Measurements from ENCODE around the gene KCNMA1. TPM values are rescaled to one million over a fixed set of nuclear protein-coding genes. Genes with fewer than 3 reads are reported as not detected.

Gene KCNMA1
- total and polyA plus RNA-seq, 7 donors = 15.3 to 427 (median 256) TPM

DNA sequence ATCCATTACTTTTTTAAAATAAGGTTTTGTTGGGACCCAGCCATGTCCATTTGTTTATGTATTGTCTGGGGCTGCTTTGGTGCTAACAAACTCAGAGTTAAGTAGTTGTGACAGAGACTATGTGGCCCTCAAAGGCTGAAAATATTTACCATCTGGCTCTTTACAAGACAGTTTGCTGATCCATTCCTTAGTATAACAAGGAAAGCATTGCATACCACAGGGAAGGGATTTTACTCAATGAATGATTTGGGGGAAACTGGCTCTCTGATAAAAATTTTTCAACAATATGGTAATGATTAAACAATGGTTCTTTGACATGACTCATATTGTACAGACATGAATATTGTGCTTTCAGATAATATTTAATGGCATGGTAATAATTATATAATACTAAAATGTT lies 738.1 kb downstream of the KCNMA1 start:
- Histone ChIP-seq H3K27ac (no peak overlapping the region), H3K27me3 (no peaks in the 10 kb centered on the region), H3K9me3 (no peaks in the 10 kb centered on the region), H3K36me3 (no peaks in the 10 kb centered on the region), H3K4me1 (peaks cover 0 to 10% (median 1%) of the 10 kb centered on the region in 4 donors), H3K4me3 (no peak overlapping the region)
- intact Hi-C loops (cut with DNase I) = no loop called here
- no peak for TF ChIP-seq POLR2AphosphoS5 (IDR thresholded peaks at IDR 0.05)
- no peak for TF ChIP-seq EP300 (IDR thresholded peaks at IDR 0.05)
- TF ChIP-seq, protein P1, sequence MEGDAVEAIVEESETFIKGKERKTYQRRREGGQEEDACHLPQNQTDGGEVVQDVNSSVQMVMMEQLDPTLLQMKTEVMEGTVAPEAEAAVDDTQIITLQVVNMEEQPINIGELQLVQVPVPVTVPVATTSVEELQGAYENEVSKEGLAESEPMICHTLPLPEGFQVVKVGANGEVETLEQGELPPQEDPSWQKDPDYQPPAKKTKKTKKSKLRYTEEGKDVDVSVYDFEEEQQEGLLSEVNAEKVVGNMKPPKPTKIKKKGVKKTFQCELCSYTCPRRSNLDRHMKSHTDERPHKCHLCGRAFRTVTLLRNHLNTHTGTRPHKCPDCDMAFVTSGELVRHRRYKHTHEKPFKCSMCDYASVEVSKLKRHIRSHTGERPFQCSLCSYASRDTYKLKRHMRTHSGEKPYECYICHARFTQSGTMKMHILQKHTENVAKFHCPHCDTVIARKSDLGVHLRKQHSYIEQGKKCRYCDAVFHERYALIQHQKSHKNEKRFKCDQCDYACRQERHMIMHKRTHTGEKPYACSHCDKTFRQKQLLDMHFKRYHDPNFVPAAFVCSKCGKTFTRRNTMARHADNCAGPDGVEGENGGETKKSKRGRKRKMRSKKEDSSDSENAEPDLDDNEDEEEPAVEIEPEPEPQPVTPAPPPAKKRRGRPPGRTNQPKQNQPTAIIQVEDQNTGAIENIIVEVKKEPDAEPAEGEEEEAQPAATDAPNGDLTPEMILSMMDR (IDR thresholded peaks at IDR 0.05) = no peak
- TF ChIP-seq POLR2A (IDR thresholded peaks at IDR 0.05) = no peak
- no peak for DNase-seq

DNA sequence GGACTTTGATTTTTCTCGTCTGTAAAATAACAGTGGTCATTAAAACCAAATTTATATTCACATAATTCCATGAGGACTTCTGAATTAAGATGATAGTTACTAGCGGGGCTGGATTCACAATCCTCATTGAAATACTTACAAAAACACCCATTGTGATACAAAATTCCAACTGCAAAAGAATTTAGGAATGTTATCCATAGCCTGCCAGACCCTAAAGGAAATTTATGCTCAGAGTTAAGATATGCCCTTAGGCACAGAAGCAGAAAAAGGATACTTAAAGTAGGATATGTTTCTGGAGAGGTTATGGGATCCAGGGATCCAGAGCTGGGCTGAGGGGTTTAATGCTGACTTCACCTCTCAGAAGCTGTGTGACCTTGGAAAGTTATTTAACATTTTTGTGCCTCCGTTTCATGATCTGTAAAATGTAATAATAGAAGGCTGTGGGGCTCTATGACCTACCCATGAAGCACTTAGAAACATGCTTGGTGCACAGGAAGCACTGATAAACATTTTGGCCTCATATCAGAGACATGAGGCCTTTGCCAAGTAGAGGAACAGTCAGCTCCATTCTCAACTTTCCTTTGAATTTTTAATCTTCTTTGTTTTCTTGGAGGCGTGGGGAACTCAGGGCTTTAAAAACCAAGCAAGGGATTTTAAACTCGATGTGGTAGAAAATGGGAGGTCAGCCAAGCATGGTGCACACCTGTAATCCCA lies 744.7 kb downstream of the KCNMA1 start:
- 68 to 82% methylated on average over 5 of the region's 5 CpGs for WGBS, 2 donors
- TF ChIP-seq, protein P1 (IDR thresholded peaks at IDR 0.05) = no peak
- no peak for TF ChIP-seq EP300 (IDR thresholded peaks at IDR 0.05)
- no peak for TF ChIP-seq POLR2A (IDR thresholded peaks at IDR 0.05)
- no peak for TF ChIP-seq POLR2AphosphoS5 (IDR thresholded peaks at IDR 0.05)
- H3K27me3 ChIP-seq = no peaks in the 10 kb centered on the region
- H3K36me3 ChIP-seq = peaks cover 0 to 26% (median 7%) of the 10 kb centered on the region in 4 donors
- H3K27ac ChIP-seq = peak overlapping the region in 3 of 4 donors; percentile 15 to 32 (median 31)
- no peaks in the 10 kb centered on the region for H3K9me3 ChIP-seq
- intact Hi-C loops (cut with DNase I) = no loop called here
- peaks cover 0 to 32% (median 21%) of the 10 kb centered on the region in 4 donors for H3K4me1 ChIP-seq
- DNase-seq = no peak
- H3K4me3 ChIP-seq = no peak overlapping the region

DNA sequence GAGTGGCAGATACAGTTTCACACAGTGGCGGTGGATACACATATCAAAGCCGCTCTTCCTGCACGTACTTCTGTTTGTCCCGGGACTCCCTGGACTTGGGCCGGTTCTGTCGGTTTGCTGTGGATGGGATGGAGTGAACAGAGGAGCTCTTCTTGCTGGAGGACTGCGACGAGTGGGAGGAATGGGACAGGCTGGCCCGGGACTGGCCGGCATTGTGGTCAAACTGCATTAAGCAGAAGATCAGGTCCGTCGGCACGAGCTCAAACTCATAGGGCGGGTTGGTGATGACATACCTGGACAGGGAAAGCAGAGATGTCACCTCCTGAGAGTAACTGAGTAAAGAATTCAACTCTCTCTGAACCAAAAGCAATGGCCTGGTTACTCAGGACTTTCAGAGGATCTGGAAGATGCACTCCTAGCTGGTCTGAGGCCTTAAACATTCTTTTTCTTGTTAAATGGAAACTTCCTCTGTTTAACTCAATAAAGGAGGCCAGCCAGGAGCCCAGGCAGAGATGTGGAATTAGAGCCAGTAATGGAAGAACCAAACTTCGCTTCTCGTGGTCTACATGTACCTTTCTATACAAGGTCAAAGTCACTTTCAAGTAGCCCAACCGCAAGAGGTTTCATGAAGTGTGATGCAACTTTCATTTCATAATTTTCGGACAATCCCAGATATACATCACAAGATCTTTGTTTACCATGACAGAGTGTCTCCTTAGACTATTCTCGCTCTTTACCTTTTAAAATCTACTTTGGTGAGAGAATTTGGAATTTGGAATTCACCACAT lies 750.2 kb downstream of the KCNMA1 start:
- DNase-seq = no peak
- peak overlapping the region in 3 of 4 donors; percentile 67 to 76 (median 73) for H3K27ac ChIP-seq
- H3K36me3 ChIP-seq = peaks cover 0 to 26% (median 7%) of the 10 kb centered on the region in 4 donors
- WGBS, 2 donors = 95% methylated on average over 19 of the region's 19 CpGs
- intact Hi-C loops (cut with DNase I) = loop anchor here (5.0 to 10.0 kb wide), 4 partner anchors 90 to 490 kb away; no protein-coding TSS in a partner anchor
- H3K9me3 ChIP-seq = no peaks in the 10 kb centered on the region
- no peak overlapping the region for H3K4me3 ChIP-seq
- H3K4me1 ChIP-seq = peaks cover 0 to 58% (median 38%) of the 10 kb centered on the region in 4 donors
- no peaks in the 10 kb centered on the region for H3K27me3 ChIP-seq
- TF ChIP-seq, protein P1 (IDR thresholded peaks at IDR 0.05) = no peak
- no peak for TF ChIP-seq EP300 (IDR thresholded peaks at IDR 0.05)
- TF ChIP-seq POLR2AphosphoS5 (IDR thresholded peaks at IDR 0.05) = no peak
- no peak for TF ChIP-seq POLR2A (IDR thresholded peaks at IDR 0.05)

DNA sequence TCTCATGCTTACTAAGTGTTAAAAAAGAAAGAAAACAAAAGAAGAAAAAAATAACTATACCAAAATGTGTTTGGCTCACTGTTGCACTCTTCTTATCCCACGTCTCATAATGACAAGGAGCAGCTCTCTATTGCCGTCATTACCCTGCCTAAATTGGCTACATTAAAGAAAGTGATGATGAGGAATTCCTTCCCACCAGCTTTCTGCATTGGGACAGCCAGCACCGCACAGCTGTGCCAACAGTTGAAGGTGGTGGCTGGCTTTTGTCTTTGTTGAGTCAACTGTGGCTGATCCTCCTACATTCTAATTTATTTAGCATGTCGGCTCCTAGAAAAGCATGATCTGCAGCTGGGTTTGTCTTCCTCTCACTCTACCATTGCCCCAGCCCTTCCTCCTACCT lies 751.8 kb downstream of the KCNMA1 start:
- peaks cover 0 to 18% (median 4%) of the 10 kb centered on the region in 4 donors for H3K36me3 ChIP-seq
- peaks cover 0 to 59% (median 34%) of the 10 kb centered on the region in 4 donors for H3K4me1 ChIP-seq
- no peaks in the 10 kb centered on the region for H3K9me3 ChIP-seq
- 16 to 50% methylated on average over 4 of the region's 4 CpGs for WGBS, 2 donors
- TF ChIP-seq POLR2A (IDR thresholded peaks at IDR 0.05) = no peak
- TF ChIP-seq EP300 (IDR thresholded peaks at IDR 0.05) = peak; percentile 82 to 93 (median 88)
- TF ChIP-seq, protein P1 (IDR thresholded peaks at IDR 0.05) = no peak
- TF ChIP-seq POLR2AphosphoS5 (IDR thresholded peaks at IDR 0.05) = peak; percentile 92 to 96 (median 94)
- H3K4me3 ChIP-seq = no peak overlapping the region
- DNase-seq = peak; percentile 84
- H3K27me3 ChIP-seq = no peaks in the 10 kb centered on the region
- H3K27ac ChIP-seq = peak overlapping the region in 3 of 4 donors; percentile 67 to 76 (median 73)
- intact Hi-C loops (cut with DNase I) = loop anchor here (5.0 to 10.0 kb wide), 4 partner anchors 91 to 489 kb away; no protein-coding TSS in a partner anchor
